Neutrophil (primary cell): ENCODE data around the gene OR51D1.

Experiments
- H3K27ac ChIP-seq: fragments of 200-600 bp; sonication (generic); 2 replicates; pipeline ENCODE4 v1.5.1; 2016; ENCODE audit warnings: mild to moderate bottlenecking, moderate library complexity
- H3K27me3 ChIP-seq: fragments of 200-600 bp; sonication (generic); 2 replicates; pipeline ENCODE4 v1.6.0; 2016; ENCODE audit warnings: mild to moderate bottlenecking
- H3K36me3 ChIP-seq: fragments of 200-600 bp; sonication (generic); 2 replicates; pipeline ENCODE4 v1.5.1; 2017
- H3K4me1 ChIP-seq, 2 experiments: fragments of 200-600 bp in 1 of 2; sonication (generic) in 1 of 2; 1 replicate in 1 of 2; 2 replicates in 1 of 2; pipeline versions ENCODE4 v1.5.1 to v1.6.1; 2013 to 2016; ENCODE audit warnings: low read depth in 1 of 2, low read length in 1 of 2, mild to moderate bottlenecking in 1 of 2, moderate library complexity in 1 of 2; ENCODE audit not compliant: control insufficient read depth in 1 of 2, insufficient read depth in 1 of 2
- H3K4me3 ChIP-seq, 2 experiments: fragments of 200-600 bp in 1 of 2; sonication (generic) in 1 of 2; 1 replicate in 1 of 2; 2 replicates in 1 of 2; pipeline ENCODE4 v1.5.1; 2013 to 2016; ENCODE audit warnings: low read depth in 1 of 2, low read length in 1 of 2, mild to moderate bottlenecking in 1 of 2, moderate library complexity in 1 of 2
- H3K9me3 ChIP-seq: fragments of 200-600 bp; sonication (generic); 2 replicates; pipeline ENCODE4 v1.5.1; 2016
- TF ChIP-seq, protein P1 (sequence below): fragments of 200-600 bp; sonication (generic); IDR thresholded peaks from 2 replicates; pipeline ENCODE4 v1.5.1; 2016; ENCODE audit warnings: antibody characterized with exemption

The OR51D1 gene

DNA sequence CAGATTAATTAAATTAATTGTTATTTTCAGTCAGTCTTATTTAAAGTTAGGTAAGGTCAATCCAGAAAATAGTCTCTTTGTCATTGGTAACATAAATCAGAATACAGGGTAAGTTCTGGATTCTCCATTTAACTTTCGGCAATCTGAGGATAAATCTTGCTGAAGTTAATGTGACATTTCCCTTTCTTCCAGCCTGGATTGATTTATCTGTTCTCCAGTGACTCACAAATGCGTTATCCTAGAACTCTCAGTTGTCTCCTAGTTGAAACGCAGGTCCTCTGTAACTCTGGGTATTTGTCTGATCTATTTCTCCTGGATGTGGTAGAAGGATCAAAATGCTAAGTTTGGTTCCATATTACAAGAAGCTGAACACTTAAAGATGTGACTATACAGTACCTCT, 27.5 kb downstream of the OR51D1 start:
- Histone ChIP-seq H3K36me3 (no peaks in the 10 kb centered on the region), H3K4me3 (no peak overlapping the region), H3K27me3 (no peaks in the 10 kb centered on the region), H3K4me1 (no peaks in the 10 kb centered on the region), H3K27ac (no peak overlapping the region), H3K9me3 (no peaks in the 10 kb centered on the region)
- TF ChIP-seq, protein P1, sequence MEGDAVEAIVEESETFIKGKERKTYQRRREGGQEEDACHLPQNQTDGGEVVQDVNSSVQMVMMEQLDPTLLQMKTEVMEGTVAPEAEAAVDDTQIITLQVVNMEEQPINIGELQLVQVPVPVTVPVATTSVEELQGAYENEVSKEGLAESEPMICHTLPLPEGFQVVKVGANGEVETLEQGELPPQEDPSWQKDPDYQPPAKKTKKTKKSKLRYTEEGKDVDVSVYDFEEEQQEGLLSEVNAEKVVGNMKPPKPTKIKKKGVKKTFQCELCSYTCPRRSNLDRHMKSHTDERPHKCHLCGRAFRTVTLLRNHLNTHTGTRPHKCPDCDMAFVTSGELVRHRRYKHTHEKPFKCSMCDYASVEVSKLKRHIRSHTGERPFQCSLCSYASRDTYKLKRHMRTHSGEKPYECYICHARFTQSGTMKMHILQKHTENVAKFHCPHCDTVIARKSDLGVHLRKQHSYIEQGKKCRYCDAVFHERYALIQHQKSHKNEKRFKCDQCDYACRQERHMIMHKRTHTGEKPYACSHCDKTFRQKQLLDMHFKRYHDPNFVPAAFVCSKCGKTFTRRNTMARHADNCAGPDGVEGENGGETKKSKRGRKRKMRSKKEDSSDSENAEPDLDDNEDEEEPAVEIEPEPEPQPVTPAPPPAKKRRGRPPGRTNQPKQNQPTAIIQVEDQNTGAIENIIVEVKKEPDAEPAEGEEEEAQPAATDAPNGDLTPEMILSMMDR, result no peak

DNA sequence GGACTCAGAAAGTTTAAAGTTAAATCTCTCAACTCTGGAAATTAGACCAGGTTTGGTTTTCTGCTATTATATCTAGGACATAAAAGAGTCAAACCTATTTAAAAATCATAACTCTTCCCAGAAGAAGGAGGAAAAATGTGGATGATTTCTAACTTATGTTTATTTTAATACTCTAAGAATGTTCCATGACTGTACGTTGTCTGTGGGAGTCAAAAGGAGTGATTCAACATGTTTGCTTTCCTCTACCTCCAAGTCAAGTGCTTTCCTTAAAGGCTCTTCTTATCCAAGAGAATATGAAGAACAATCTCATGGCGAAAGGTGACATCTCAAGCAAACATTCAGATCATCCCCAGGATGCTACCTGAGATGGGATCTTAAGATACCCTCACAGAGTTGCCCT, 28.1 kb downstream of the OR51D1 start:
- no peaks in the 10 kb centered on the region for H3K36me3 ChIP-seq
- no peaks in the 10 kb centered on the region for H3K9me3 ChIP-seq
- H3K27me3 ChIP-seq, result no peaks in the 10 kb centered on the region
- no peaks in the 10 kb centered on the region for H3K4me1 ChIP-seq
- TF ChIP-seq, protein P1, result no peak
- no peak overlapping the region for H3K4me3 ChIP-seq
- no peak overlapping the region for H3K27ac ChIP-seq

DNA sequence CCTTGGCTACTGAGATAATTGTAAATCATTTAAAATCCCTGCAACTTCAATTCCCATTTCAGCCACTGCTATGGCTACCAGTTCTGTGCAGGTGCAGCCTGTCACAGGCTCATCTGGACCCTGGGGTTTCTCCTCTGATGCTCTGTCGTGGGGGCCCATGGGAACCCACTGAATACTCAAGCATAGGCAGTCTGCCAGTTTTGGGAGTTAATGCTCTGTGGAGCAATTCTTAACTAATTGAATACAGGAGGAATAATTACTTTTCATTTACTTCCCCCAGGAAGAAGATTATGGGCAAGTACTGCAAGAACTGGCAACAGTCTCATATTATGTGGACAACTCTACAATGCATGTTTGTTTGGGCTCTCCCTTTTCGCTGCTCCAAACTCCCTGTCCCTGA, 34.5 kb downstream of the OR51D1 start:
- no peaks in the 10 kb centered on the region for H3K4me1 ChIP-seq
- no peaks in the 10 kb centered on the region for H3K27me3 ChIP-seq
- no peak overlapping the region for H3K4me3 ChIP-seq
- TF ChIP-seq, protein P1, result no peak
- no peak overlapping the region for H3K27ac ChIP-seq
- no peaks in the 10 kb centered on the region for H3K36me3 ChIP-seq
- no peaks in the 10 kb centered on the region for H3K9me3 ChIP-seq

DNA sequence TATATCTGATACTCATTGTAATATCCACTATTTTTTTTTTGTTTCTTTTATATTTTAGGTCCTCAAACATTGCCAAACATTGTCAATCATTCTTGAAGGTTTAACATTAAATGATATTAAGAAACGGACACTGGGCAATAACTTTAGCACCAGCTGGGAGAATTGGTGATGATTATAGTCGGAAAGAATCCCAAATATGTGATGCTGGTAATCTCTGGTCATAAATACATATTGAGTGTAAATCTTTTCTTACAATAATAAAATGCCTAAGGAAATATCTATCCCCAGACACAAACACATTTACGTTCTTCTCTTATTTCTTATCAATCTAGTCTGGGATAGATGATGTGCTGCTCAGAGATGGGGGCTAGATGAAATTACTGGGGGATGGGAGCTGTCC, 35.2 kb downstream of the OR51D1 start:
- Histone ChIP-seq H3K4me3 (no peak overlapping the region), H3K9me3 (no peaks in the 10 kb centered on the region), H3K27ac (no peak overlapping the region), H3K4me1 (no peaks in the 10 kb centered on the region), H3K36me3 (no peaks in the 10 kb centered on the region), H3K27me3 (no peaks in the 10 kb centered on the region)
- TF ChIP-seq, protein P1, result no peak

DNA sequence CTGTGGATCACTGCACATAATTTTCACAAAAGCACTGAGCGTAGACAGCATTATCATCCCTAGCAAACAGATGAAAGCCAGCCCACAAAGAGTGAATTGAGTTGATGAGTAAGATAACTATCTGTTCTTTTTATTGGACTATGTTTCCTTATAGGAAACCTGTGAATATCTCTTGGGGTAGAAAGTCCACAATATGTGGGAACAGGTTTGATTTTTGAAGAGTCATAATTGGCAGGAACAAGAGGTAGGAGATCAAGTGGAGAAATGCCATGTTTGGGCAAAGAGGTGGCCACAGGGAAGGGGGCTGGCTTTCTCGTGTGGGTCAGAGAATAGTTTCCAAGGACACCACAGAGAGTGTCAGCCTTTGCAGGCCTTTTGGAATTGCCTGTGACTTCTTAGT, 36.5 kb downstream of the OR51D1 start:
- Histone ChIP-seq H3K27ac (no peak overlapping the region), H3K27me3 (no peaks in the 10 kb centered on the region), H3K9me3 (no peaks in the 10 kb centered on the region), H3K36me3 (no peaks in the 10 kb centered on the region), H3K4me1 (no peaks in the 10 kb centered on the region), H3K4me3 (no peak overlapping the region)
- TF ChIP-seq, protein P1, result no peak

DNA sequence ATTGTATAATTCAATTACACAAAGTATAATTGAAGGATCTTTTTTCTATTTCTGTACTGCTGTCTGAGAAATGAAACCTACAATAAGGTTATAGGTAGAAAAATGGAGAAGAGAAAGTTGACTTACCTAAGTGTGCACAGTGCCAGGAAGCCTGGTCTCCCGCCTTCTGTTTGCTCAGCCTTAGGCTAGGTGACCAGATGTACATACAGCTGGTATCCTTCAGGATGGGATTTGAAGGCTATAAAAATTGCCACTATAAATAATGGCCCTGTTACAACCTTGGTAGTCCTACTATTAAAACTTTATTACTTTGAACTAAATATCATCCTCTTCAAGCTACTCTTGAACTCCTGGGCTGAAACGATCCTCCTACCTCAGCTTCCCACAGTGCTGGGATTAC, 40.7 kb downstream of the OR51D1 start:
- no peaks in the 10 kb centered on the region for H3K4me1 ChIP-seq
- TF ChIP-seq, protein P1, result no peak
- no peaks in the 10 kb centered on the region for H3K9me3 ChIP-seq
- no peak overlapping the region for H3K27ac ChIP-seq
- H3K36me3 ChIP-seq, result no peaks in the 10 kb centered on the region
- no peaks in the 10 kb centered on the region for H3K27me3 ChIP-seq
- no peak overlapping the region for H3K4me3 ChIP-seq
